ENCODE results near the gene BEND6. TPM values are rescaled to one million over a fixed set of nuclear protein-coding genes. Genes with fewer than 3 reads are reported as not detected.

The BEND6 gene
- total RNA-seq, 1 experiment from 2014 or later: 0.58 TPM

DNA sequence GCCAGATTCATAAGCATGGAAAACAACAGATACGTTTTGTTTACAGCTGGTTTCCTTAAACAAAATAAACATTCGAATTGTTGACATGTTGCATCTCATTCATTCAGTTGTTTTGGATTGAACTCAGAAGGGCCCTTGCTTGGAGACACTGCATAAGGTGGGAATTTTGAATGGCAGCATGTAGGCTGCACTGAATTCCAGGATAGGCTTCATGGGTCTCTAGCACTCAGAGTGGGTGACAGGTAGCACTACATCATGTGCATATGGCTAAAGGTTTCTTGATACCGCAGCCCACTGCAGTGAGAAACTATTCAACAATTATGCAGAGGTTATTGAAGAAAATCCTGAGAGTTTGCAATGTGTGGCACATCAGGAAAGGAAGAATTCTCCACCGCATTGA is 1.6 kb downstream of the BEND6 start:
- Histone ChIP-seq H3K79me2 (ENCODE audit: low read length) (peaks cover 28% of the 10 kb centered on the region), H2AFZ (ENCODE audit: low read length) (no peak overlapping the region), H3K4me3 (ENCODE audit: low read length) (peak overlapping the region; percentile 77), H4K20me1 (ENCODE audit: low read length) (no peaks in the 10 kb centered on the region), H3K9ac (ENCODE audit: low read length) (no peak overlapping the region), H3K4me1 (ENCODE audit: insufficient read depth, low read length) (peaks cover 60% of the 10 kb centered on the region), H3K27ac (ENCODE audit: low read length) (no peak overlapping the region), H3K27me3 (ENCODE audit: low read length) (no peaks in the 10 kb centered on the region), H3K4me2 (ENCODE audit: low read length) (peak overlapping the region; percentile 89), H3K36me3 (ENCODE audit: low read depth, low read length) (0 out of 2 replicates have a peak, but pooled peaks cover 2% of the 10 kb centered on the region), H3F3A (ENCODE audit: low read length, unreplicated experiment) (peaks cover 10% of the 10 kb centered on the region), H3K9me2 (replicated peaks; ENCODE audit: low read length) (no peaks in the 10 kb centered on the region), H3K9me3 (ENCODE audit: low read length) (no peaks in the 10 kb centered on the region)
- intact Hi-C loops (cut with micrococcal nuclease): no loop called here
- CTCF ChIA-PET: no interaction called here
- TF ChIP-seq EZH2 (IDR thresholded peaks at IDR 0.05; ENCODE audit: low read length, unreplicated experiment): no peak
- TF ChIP-seq, protein P1, sequence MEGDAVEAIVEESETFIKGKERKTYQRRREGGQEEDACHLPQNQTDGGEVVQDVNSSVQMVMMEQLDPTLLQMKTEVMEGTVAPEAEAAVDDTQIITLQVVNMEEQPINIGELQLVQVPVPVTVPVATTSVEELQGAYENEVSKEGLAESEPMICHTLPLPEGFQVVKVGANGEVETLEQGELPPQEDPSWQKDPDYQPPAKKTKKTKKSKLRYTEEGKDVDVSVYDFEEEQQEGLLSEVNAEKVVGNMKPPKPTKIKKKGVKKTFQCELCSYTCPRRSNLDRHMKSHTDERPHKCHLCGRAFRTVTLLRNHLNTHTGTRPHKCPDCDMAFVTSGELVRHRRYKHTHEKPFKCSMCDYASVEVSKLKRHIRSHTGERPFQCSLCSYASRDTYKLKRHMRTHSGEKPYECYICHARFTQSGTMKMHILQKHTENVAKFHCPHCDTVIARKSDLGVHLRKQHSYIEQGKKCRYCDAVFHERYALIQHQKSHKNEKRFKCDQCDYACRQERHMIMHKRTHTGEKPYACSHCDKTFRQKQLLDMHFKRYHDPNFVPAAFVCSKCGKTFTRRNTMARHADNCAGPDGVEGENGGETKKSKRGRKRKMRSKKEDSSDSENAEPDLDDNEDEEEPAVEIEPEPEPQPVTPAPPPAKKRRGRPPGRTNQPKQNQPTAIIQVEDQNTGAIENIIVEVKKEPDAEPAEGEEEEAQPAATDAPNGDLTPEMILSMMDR (conservative IDR thresholded peaks at IDR 0.05; ENCODE audit: low read depth, low read length): no peak
- no peak for TF ChIP-seq EZH2phosphoT487 (IDR thresholded peaks at IDR 0.05; ENCODE audit: borderline replicate concordance, low read length)
- BruUV-seq (replicated peaks): no TSS peak
- POLR2A ChIA-PET (ENCODE audit: unreplicated experiment): no interaction called here
- DNase-seq (no peak), ATAC-seq (no peak)

DNA sequence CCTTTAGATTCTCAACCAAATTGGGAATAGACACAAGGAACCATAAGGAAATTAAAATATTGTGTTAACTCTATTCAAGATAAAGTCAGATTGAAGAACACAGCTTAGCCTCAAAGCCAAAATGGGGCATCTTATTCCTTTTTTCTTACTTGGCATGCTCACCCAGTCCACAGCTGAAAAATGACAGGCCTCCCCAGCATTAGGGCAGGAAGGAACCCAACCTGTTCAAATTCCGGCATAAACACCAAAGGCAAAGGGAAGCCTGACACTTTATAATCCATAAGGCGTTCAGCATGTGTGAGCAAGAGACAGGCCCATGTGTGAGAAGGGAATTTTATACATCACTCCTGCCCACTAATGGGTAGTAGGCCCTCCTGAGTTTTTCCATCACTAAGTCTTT is 2.9 kb downstream of the BEND6 start:
- Histone ChIP-seq H3K4me3 (ENCODE audit: low read length) (no peak overlapping the region), H2AFZ (ENCODE audit: low read length) (no peak overlapping the region), H3F3A (ENCODE audit: low read length, unreplicated experiment) (peaks cover 10% of the 10 kb centered on the region), H3K36me3 (ENCODE audit: low read depth, low read length) (no peaks in the 10 kb centered on the region), H3K27ac (ENCODE audit: low read length) (no peak overlapping the region), H3K9me3 (ENCODE audit: low read length) (no peaks in the 10 kb centered on the region), H3K9me2 (replicated peaks; ENCODE audit: low read length) (no peaks in the 10 kb centered on the region), H3K4me2 (ENCODE audit: low read length) (no peak overlapping the region), H3K27me3 (ENCODE audit: low read length) (no peaks in the 10 kb centered on the region), H4K20me1 (ENCODE audit: low read length) (no peaks in the 10 kb centered on the region), H3K9ac (ENCODE audit: low read length) (no peak overlapping the region), H3K4me1 (ENCODE audit: insufficient read depth, low read length) (peaks cover 57% of the 10 kb centered on the region), H3K79me2 (ENCODE audit: low read length) (peaks cover 15% of the 10 kb centered on the region)
- BruUV-seq (replicated peaks): no TSS peak
- ChIA-PET POLR2A (ENCODE audit: unreplicated experiment) (no interaction called here), CTCF (no interaction called here)
- DNase-seq (no peak), ATAC-seq (no peak)
- TF ChIP-seq, protein P1 (conservative IDR thresholded peaks at IDR 0.05; ENCODE audit: low read depth, low read length): no peak
- TF ChIP-seq EZH2phosphoT487 (IDR thresholded peaks at IDR 0.05; ENCODE audit: borderline replicate concordance, low read length): no peak
- TF ChIP-seq EZH2 (IDR thresholded peaks at IDR 0.05; ENCODE audit: low read length, unreplicated experiment): no peak
- intact Hi-C loops (cut with micrococcal nuclease): no loop called here

DNA sequence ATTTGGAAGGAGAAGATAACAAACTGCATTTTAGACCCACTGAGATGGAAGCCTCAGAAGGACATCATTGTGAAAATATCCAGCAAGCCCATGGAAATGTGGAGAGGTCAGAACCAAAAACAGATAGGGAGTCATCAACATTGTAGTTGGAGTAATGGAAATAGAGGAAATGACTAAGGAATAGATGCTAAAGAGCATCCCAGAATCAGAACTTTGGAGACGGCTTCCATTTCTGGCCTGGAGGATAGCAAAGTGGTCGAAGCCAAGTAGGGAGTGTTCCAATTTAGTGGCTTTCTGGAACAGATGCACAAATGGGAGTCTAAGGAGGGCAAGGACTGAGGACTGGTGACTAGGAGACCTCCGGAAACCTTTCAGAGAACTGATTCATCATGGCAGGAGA is 3.6 kb downstream of the BEND6 start:
- Histone ChIP-seq H3K9ac (ENCODE audit: low read length) (no peak overlapping the region), H4K20me1 (ENCODE audit: low read length) (no peaks in the 10 kb centered on the region), H3F3A (ENCODE audit: low read length, unreplicated experiment) (peaks cover 10% of the 10 kb centered on the region), H3K79me2 (ENCODE audit: low read length) (peaks cover 9% of the 10 kb centered on the region), H3K9me3 (ENCODE audit: low read length) (no peaks in the 10 kb centered on the region), H3K4me3 (ENCODE audit: low read length) (no peak overlapping the region), H3K4me1 (ENCODE audit: insufficient read depth, low read length) (peaks cover 51% of the 10 kb centered on the region), H3K4me2 (ENCODE audit: low read length) (peak overlapping the region; percentile 79; the same call in 1 of the 2 replicates), H3K36me3 (ENCODE audit: low read depth, low read length) (no peaks in the 10 kb centered on the region), H3K27me3 (ENCODE audit: low read length) (no peaks in the 10 kb centered on the region), H2AFZ (ENCODE audit: low read length) (no peak overlapping the region), H3K9me2 (replicated peaks; ENCODE audit: low read length) (no peaks in the 10 kb centered on the region), H3K27ac (ENCODE audit: low read length) (no peak overlapping the region)
- ATAC-seq (no peak), DNase-seq (no peak)
- no TSS peak for BruUV-seq (replicated peaks)
- TF ChIP-seq EZH2phosphoT487 (IDR thresholded peaks at IDR 0.05; ENCODE audit: borderline replicate concordance, low read length): no peak
- TF ChIP-seq, protein P1 (conservative IDR thresholded peaks at IDR 0.05; ENCODE audit: low read depth, low read length): no peak
- intact Hi-C loops (cut with micrococcal nuclease): no loop called here
- ChIA-PET CTCF (interaction anchor here (1.3 kb wide), 1 partner anchor 56 kb away, joined by 4 read pairs; no protein-coding TSS in a partner anchor), POLR2A (ENCODE audit: unreplicated experiment) (no interaction called here)
